Forelimb muscle (tissue), 1 donor: ENCODE measurements around the gene WHRN. TPM values are rescaled to one million over a fixed set of nuclear protein-coding genes. Genes with fewer than 3 reads are reported as not detected.

Source experiments
- DNase-seq: peaks from one replicate; pipeline ENCODE4 v3.0.0-alpha.2; 2013; ENCODE audit warnings: low read depth
- polyA plus RNA-seq: library from polyadenylated mRNA; unstranded; fragments of 120-200 nt; gene quantifications from one replicate; pipeline ENCODE4 v1.2.1, GENCODE V29; 2013; ENCODE audit not compliant: insufficient read length

Gene WHRN
- polyA plus RNA-seq, 1 donor = 2.6 TPM

DNA sequence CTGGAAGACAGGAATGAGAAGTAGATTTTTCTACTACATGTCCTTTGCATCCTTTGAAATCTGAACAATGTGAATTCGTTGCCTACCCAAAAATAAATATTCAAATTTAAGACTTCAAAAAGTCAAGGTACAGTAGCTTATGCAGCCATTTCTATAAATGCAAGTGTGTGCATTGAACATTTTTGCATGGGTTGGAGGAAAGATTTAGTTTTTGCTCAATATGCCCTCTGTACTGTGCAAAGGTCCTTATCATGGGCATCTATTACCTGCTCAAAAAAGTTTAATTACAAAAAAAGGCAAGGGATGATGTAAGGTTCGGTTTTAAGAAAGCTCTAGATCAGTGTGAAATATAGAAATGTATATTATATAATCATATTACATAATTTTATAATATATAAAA is 140.1 kb downstream of the WHRN start:
- DNase-seq = no peak

DNA sequence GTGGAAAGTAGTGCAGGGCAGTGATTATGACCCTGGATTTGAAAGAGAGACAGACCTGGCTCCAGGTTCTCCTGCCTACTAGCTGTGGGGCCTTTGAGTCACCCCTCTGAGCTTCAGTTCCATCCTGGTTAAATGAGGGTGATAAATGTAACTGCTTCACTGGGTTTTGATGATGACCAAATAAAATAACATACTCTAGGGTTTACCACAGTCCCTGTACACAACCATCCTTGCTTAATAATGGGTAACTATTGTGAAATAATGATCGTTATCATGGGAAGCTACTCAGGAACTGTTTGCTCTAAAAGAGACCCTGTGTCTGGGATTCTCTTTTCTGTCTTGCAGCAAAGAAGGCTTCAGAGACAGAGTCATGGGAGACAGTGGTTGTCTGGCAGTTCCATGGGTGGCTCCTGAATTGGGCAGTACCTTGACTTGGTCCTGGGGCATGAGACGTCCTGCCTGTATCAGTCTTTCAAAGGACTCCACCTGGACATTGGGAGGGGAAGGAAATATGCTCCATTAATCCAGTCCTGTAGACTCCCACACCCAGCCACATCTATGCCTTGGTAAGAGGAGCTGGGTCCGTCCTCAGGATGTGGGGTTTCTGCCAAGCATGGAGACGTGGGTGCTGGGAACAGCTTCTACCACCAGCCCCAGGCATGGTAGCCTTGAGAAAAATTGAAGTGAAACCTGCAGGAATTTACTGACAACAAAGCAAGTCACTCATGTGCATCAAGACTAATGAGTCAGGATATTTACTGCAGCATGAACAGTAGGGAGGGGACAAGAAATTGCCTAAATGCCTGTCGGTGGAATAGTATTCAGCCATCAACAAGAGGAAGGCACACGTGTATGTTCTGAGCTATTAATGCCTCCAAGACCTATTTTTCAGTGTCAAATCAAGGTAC is 140.9 kb downstream of the WHRN start:
- no peak for DNase-seq

DNA sequence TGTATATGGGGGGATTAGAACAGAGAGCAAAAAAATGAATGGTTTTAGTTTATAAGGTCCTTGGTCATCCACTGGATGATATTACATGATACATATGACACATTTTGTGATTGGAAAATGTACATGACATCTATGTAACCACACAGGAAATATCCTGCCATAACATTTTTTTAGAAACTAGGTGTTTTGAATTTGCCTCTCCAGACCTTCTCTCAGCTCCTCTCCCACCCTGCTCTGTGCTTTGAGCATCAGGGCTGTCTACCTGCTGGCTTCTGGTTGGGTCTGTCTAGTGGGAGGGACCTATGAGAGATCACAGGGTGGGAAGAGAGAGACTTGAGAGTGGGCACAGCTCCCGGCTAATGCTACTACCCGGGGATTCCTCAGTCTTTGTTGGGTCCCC is 141.8 kb downstream of the WHRN start:
- DNase-seq = no peak

DNA sequence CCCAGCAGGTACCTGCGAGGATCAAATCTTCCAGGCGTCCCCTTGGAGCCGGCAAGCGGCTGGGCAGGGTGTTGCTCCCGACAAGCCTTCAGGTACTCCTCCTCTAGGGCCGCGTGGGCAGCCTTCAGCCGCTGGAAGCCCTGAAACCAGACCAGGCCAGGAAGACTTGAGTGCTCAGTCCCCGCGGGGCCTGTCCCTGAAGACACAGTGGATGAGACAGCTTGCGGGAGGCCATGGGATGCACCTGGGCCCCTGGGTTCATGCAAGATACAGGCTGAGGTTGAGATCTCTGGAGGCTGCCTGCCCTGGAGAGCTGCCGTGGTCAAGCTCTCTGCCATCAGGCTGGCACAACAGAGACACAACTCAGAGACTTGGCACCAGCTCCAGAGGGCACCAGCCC is 142.9 kb downstream of the WHRN start:
- no peak for DNase-seq

DNA sequence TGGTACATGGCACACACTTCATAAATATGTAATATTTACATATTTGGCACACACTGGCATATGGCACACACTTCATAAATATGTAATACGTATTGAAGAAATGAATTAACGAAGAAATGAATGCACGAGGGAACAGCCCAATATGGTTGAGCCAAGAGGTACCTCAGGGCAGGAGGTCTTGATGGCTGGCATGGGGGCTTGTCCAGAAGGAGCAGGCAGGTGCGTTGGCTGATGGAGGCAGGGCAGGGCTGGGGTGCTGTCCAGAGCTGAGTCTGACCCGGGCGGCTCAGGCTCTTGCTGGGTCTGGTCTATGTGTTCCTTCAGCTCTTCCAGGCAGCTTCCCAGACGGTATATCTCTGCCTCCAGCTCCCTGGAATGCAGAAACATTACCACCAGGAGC is 143.7 kb downstream of the WHRN start:
- no peak for DNase-seq

DNA sequence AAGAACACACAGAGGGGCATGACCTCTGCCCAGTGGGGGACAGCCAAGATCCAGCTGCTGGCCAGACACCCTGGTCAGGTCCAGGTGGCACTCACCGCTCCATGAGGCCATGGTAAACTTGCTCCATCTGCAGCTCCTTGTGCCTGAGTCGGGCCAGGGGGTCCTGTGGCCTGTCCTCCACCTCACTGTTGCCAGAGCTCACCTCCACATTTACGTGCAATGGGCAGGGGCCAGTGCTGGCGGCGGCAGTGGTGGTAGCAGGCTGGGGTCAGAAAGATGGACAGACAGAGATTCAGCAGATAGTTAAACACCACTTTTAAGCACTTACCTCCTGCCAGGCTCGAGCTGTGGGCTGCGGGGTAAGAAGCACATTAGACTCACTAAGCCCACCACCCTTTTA is 145.5 kb downstream of the WHRN start:
- DNase-seq = no peak

DNA sequence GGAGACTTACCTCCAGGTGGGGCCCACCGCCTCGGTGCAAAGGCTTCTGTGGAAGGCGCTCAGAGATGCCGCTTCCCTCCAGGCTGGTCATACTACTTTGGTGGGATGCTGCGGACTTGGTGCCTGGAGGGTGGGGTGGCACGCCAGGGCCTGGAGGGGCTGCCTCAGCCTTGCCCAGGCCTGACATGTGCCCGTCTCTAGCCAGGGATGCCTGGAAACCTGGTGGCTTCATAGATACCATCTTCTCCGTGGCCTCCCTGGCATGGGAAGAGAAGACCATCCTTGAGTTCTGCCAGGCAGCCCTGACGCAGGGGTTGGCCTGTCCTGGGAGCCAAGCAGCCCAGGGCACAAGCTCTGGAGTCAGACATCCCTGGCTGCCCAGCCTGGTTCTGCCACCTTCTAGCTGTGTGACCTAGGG is 147.4 kb downstream of the WHRN start:
- DNase-seq = no peak

DNA sequence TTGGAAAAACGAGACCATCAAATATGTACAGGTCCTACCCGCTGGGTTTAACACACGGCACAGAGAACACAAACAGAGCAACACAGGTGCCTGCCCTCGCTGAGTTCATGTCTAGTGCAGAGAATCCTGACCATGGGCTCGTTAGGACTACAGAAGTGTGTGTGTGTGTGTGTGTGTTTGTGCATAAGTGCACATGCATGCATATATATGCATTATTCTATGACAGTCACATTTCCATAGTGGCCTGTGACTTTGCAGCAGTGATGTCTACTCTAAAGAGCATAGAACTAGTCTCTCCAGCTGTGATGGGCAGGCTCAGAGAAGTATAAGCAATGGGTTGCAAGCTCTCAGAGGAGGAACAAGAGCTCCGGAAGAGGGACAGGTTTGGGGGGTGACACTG is 147.9 kb downstream of the WHRN start:
- DNase-seq = no peak

DNA sequence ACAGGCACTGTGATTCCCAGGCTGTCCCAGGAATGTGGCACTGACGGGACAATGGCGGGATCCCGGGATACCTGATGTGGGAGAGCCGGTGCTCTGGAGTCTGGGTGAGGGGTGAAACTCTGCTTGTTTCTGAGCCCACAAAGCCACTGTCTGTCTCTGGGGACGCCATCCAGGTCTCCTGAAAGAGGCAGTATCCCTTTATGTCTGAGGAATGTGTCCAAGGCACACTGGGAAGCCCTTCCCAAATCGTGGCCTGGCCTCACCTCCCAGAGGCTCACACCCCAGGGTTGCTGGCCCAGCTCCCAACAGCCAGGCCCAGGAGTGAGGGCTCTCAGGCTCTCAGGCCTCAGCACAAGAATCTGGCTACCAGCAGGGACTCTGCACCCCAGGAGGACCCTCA is 148.5 kb downstream of the WHRN start:
- DNase-seq = no peak

DNA sequence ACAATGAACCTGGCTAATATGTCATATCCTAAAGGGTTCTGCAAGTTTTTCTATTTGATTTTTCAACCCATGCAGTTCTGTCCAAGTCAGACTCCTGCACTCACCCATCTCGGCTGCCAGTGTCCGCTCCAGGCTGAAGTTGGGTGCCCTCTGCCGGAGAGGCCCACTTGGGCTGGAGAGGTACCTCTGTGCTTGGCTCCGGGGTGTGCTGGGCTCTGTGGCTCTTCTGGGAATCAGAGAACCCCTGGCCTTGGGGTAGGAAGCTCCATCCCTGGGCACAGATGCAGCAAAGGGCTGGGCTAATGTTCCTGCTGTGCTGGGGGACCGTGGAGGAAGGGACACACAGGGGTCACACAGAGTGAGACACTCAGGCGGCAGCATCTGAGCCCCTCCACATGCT is 149.5 kb downstream of the WHRN start:
- no peak for DNase-seq

Other genes starting within 250 kb of the WHRN start
- 0.58 TPM for gene ORM1, start 182.4 kb downstream of the WHRN start, polyA plus RNA-seq
- gene ORM2, start 175.6 kb downstream of the WHRN start, polyA plus RNA-seq = not detected
- 8.4 TPM for gene AKNA, start 117.5 kb downstream of the WHRN start, polyA plus RNA-seq
- 84.0 TPM for gene ATP6V1G1, start 82.3 kb upstream of the WHRN start, polyA plus RNA-seq
- 5.0 TPM for gene TMEM268, start 105.8 kb upstream of the WHRN start, polyA plus RNA-seq
- not detected for gene TEX53, start 152.3 kb upstream of the WHRN start, polyA plus RNA-seq
- gene TEX48, start 176.7 kb upstream of the WHRN start, polyA plus RNA-seq = not detected